Astrocyte of the cerebellum (primary cell): Measurements from ENCODE around the gene LGALS7B.
"Not testable (repeated sequence)": the region's sequence is repeated elsewhere in the genome, so short reads cannot be mapped to it uniquely, and the experiment has no call there.

Experiments
- DNase-seq: peaks from one replicate; pipeline ENCODE4 v3.0.0-alpha.2; 2011; ENCODE audit warnings: low read depth
- H3K4me3 ChIP-seq: 2 replicates; pipeline ENCODE4 v1.5.1; 2011; ENCODE audit warnings: mild to moderate bottlenecking, low read depth, low read length, moderate library complexity
- in situ Hi-C: cut with HindIII; loops from 2 replicates; pipeline ENCODE4 v1.10.0; 2017; ENCODE audit warnings: low sequenced_read_pairs
- TF ChIP-seq, protein P1 (sequence below): IDR thresholded peaks from 2 replicates; pipeline ENCODE4 v1.5.1; 2012; ENCODE audit warnings: low read length, low read depth, moderate library complexity, mild to moderate bottlenecking; ENCODE audit errors: missing control alignments

LGALS7B gene

DNA sequence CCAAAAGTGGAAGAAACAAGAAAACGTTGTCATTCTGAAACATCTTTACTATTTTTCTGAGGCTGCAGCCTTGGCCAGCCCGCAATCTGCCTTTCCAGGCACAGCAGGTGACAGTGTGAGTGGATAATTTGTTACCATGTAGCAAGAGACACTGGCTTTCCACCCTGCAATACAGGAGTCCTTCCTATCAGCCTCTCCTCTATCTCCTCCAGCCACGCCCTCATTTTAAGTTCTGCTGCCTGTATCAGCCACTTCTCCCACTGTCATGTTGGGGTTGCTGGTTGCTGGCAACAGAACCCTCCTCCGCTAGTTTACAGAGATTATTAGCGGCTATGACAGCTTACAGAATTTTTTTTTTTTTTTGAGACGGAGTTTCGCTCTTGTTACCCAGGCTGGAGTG is 7.9 kb upstream of the LGALS7B start:
- TF ChIP-seq, protein P1, sequence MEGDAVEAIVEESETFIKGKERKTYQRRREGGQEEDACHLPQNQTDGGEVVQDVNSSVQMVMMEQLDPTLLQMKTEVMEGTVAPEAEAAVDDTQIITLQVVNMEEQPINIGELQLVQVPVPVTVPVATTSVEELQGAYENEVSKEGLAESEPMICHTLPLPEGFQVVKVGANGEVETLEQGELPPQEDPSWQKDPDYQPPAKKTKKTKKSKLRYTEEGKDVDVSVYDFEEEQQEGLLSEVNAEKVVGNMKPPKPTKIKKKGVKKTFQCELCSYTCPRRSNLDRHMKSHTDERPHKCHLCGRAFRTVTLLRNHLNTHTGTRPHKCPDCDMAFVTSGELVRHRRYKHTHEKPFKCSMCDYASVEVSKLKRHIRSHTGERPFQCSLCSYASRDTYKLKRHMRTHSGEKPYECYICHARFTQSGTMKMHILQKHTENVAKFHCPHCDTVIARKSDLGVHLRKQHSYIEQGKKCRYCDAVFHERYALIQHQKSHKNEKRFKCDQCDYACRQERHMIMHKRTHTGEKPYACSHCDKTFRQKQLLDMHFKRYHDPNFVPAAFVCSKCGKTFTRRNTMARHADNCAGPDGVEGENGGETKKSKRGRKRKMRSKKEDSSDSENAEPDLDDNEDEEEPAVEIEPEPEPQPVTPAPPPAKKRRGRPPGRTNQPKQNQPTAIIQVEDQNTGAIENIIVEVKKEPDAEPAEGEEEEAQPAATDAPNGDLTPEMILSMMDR: no peak
- in situ Hi-C loops: no loop called here
- no peak for DNase-seq
- H3K4me3 ChIP-seq: no peak overlapping the region

DNA sequence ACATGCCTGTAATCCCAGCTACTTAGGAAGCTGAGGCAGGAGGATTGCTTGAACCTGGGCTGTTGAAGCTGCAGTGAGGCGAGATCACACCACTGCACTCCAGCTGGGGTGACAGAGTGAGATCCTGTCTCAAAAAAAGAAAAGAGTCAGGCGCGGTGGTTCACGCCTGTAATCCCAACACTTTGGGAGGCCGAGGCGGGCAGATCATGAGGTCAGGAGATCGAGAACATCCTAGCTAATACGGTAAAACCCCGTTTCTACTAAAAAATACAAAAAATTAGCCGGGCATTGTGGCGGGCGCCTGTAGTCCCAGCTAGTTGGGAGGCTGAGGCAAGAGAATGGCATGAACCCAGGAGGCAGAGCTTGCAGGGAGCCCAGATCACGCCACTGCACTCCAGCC is 6.8 kb upstream of the LGALS7B start:
- H3K4me3 ChIP-seq, DNase-seq, in situ Hi-C loops: not testable (repeated sequence)

DNA sequence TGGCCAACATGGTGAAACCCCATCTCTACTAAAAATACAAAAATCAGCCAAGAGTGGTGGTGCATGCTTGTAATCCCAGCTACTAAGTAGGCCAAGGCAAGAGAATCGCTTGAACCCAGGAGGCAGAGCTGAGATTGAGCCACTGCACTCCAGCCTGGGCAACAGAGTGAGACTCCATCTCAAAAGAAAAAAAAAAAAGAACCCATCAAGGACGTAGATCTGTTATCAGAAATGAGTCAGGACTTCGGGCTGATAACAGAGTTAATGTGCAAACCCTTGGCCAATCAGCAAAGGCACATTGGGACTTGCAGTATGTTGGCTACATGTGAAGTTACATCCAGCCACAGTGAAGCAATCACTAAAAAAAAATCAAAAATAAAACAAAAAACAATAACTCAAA is 4.8 kb upstream of the LGALS7B start:
- TF ChIP-seq, protein P1: no peak
- no peak for DNase-seq
- in situ Hi-C loops: no loop called here
- H3K4me3 ChIP-seq: no peak overlapping the region

DNA sequence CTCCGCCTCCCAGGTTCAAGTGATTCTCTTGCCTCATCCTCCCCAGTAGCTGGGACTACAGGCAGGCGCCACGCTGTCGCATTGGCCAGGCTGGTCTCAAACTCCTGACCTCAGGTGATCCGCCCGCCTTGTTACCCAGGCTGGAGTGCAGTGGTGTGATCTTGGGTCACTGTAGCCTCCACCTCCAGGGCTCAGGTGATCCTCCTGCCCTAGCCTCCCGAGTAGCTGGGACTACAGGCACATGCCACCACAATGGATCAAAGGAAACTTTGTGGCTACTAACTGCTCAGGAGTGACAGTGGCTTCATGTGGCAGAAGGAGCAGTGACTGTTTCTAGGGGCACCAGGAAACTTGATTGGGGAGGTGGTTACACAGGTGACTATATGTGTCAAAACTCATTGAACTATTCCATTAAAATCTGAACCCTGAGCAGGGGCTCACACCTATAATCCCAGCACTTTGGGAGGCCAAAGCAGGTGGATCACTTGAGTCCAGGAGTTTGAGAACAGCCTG is 3.8 kb upstream of the LGALS7B start:
- no peak for DNase-seq

DNA sequence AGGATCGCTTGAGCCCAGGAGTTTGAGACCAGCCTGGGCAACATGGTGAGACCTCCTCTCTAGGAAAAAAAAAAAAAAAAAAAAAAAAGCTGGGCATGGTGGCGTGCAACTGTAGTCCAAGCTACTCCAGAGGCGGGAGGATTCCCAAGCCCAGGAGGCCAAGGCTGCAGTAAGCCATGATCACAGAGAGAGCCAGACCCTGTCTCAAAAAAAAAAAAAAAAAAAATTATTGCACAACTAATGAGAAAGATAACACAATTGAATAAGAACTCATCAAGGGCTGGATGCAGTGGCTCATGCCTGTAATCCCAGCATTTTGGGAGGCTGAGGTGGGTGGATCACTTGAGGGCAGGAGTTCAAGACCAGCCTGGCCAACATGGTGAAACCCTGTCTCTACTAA is 2.9 kb upstream of the LGALS7B start:
- H3K4me3 ChIP-seq, DNase-seq, in situ Hi-C loops: not testable (repeated sequence)

More for the DNA sequence above, 3.8 kb upstream of the LGALS7B start:
- TF ChIP-seq, protein P1: no peak
- in situ Hi-C loops: no loop called here
- no peak overlapping the region for H3K4me3 ChIP-seq

DNA sequence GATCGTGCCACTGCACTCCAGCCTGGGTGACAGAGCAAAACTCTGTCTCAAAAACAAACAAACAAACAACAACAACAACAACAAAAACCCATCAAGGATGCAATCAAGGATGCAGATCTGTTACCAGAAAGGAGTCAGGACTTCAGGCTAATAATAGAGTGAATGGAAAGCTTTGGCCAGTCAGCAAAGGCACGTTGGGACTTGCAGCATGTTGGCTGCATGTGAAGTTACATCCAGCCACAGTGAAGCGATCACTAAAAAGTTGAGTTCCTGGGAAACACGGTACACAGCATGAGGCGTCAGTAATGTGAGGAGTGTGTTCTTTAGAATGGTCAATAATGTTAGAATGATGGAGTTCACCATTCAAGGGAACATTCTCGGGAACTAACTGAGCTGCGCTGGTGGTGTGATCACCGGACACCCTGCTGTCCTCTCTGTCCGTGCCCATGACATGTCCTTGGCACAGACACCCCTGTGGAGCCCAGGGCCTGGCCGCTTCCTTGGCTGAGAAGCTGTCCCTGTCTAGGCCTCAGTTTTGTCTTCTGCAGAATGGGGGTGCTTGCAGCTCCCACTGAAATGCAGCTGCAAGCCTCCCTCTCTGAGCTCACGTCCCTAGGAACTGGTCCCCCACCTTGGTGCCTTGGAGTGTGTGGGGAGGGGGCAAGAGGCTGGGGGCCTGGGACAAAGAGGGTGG is 2.3 kb upstream of the LGALS7B start:
- TF ChIP-seq, protein P1: no peak
- in situ Hi-C loops: no loop called here
- no peak for DNase-seq
- H3K4me3 ChIP-seq: no peak overlapping the region

DNA sequence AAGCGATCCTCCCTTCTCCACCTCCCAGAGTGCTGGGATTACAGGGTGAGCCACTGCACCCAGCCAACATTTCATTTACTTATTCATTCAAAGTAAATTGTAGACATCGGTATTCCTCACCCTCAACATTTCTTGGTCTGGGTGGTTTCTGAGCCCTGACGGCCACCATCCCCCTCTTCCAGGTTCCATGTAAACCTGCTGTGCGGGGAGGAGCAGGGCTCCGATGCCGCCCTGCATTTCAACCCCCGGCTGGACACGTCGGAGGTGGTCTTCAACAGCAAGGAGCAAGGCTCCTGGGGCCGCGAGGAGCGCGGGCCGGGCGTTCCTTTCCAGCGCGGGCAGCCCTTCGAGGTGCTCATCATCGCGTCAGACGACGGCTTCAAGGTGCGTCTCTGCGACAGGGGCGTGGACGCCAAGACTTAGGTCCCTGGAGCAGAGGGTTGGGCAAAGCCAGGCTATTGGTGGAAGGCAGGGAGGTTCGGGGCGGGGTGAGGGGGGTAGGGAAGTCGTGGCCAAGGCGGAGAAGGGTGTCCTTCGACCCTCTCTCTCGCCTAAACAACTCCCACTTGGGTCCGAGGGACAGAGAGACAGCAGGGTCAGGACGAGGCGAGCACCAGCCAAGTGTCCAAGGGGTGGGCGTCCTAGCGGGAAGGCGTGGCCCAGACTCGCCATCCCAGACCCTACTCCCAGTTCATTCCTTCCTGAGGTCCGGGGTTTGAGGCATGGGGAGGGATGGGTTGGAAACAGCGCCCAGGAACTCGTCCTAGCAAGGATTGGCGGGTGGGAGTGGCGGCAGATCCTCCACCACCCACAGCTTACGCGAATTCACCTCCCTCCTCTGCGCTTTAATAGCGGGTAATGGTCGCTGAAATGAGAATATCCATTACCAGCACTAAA is 1.8 kb downstream of the LGALS7B start:
- H3K4me3 ChIP-seq, in situ Hi-C loops, DNase-seq: not testable (repeated sequence)

DNA sequence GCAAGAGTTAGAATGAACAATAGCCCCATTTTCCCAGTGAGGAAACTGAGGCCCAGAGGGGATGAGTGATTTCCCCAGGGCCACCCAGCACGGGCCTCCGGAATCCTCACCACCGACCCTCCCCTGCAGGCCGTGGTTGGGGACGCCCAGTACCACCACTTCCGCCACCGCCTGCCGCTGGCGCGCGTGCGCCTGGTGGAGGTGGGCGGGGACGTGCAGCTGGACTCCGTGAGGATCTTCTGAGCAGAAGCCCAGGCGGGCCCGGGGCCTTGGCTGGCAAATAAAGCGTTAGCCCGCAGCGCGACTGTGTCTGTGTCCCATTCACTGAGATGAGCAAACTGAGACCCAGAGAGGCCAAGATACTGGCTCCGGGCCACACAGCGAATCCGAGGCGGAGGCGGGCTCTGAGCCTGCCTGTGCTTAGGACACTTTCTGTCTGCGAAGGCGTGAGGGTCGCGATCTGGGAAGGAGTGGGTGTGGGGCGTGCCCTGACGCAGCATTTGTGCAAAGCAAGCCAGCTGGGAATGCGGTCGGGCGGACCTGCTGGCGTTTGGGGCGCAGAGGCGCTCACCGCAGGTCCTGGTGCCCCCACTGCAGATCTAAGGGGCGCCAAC is 2.6 kb downstream of the LGALS7B start:
- H3K4me3 ChIP-seq, DNase-seq, in situ Hi-C loops: not testable (repeated sequence)
